Stimulated activated CD4-positive, alpha-beta T cell treated with anti-CD3 and anti-CD28 coated beads, Interleukin-12 subunit alpha, Interleukin-12 subunit beta, amount 100 ng/mL, for 4 hours (primary cell): Measurements from ENCODE around the gene PAAF1.

Experiments
- DNase-seq: peaks from one replicate; pipeline ENCODE4 v3.0.0-alpha.2; 2020

PAAF1 gene

DNA sequence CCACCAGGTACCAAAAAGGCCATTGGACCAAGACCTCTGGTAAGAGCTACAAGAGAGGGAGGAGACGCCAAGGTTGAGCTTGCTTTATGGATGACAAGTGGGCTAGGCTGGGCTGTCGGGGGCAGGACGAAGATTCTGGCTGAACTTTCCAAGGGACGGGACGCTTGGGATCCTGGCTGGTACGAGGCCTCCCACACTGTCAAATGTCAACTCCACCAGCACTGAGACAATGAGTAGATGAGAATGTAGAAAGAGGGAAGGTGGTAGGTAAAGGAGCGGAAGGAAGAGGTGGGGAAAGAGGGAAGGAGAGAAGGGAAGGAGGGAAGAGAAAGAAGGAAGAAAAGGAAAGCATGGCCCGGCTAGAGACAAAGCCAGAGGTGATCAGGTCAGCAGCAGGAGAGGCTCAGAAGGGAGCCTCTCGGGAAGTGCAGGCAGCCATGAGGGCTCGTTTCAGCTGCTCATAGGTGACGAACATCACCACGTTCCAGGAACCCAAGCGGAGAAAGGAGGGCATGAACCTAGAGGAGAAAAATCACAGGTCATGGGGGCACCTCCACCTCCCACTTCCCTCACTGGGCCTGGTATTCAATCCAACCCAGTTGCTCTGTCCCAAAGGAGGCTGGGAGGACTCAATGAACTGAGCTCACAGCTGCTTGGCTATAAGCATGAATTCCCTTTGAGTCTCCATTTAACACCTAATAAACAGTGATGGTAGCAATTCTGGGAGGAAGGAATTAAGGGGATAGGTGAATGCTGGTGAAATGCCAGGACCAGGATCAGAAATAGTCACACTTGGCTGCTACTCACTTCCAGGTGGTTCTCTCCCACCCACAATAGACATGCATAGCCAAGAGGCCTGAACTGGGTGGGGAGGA lies 98.0 kb downstream of the PAAF1 start:
- DNase-seq: no peak

DNA sequence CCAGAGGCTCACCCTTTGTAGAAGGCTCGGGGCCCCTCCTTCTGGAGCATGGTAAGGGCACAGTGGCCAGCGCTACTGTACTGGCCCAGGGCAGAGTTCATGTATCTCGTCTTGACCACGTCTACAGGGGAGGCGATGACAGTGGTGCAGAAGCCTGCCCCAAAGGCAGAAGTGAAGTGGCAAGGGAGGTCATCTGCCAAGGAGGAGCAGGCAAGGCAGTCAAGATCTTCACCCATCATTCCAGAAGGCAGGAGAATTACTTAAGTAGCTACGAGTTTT lies 98.6 kb downstream of the PAAF1 start:
- no peak for DNase-seq

DNA sequence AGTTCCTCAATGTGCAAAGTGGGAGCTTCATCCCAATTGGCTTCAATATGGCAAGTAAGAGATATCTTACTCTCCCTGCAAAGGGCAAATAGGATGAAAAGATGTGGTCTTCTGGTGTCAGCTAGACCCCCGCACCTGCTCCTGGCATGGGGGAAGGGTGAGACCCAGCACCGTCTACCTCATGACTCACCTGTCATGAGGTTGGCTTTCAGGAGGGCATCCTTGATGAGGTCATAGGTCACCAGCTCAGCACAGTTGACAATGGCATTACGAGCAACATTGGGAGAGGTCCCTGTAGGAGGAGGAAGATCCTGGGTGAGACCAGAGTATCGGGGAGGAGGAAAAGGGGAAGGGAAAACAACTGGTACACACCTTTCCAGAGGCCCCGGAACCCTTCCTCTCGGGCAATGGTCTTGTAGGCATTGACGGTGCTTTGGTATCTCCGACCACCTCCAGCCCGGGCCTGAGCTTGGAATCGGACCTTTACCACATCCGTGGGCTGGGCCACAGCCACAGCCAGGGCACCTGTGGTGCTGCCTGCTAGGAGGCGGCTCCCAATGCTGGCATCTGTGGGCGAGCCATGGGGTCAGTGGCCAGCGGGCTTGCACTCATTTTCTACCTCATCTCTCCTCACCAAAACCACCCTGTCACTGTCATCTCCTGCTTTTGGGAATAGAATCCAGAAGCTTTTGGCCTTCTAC lies 99.8 kb downstream of the PAAF1 start:
- no peak for DNase-seq

DNA sequence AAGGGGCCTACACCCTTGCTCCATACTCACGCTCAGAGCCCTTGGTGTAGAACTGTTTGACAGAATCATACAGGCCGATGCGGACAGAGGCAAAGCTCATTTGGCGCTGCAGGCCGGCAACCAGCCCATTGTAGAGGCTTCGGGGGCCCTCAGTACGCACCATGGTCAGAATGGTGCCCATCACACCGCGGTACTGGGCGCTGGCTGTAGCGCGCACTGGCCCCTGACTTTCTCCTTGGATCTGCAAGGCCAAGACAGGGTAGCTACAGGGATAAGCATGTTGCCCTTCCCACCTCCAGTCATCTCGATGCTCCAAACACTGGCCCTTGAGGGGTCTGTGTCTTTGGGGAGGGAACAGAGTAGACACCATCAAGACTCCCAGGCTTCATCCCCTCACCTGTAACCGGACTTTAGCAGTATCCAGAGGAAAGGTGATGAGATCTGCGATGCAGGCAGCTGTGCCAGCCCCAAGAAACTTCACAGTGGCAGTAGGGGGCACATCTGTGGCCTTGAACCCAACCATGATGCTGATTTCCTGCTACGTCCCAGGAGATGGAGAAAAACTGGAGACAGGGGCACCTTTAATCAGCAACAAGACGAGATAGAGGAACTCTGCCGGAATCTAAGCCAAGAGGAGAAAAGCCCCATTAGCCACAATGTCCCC lies 101.2 kb downstream of the PAAF1 start:
- DNase-seq: no peak

DNA sequence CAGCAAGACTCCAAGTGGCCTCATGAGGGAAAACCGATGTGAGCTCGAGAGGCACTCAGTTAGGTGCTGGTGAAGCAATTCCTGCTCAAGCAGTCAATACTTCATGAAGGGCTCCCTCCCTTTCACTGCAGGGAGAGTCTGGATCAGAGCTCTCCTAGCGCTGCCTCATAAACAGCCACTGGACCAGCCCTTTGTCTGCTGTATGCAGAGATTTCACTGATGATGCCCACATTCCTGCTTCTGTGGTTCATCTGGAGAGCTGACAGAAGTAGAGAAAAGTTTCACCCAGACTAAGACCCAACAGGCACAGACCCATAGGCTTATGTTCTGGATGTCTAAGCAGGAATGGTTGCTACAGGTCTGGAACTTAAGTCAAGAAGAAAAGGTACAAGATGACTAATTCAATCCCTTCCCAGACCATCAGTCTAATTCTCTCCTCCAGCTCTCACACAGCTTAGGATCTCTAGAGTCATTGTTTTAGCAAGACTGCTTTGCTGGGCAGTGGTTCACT lies 101.8 kb downstream of the PAAF1 start:
- DNase-seq: no peak

DNA sequence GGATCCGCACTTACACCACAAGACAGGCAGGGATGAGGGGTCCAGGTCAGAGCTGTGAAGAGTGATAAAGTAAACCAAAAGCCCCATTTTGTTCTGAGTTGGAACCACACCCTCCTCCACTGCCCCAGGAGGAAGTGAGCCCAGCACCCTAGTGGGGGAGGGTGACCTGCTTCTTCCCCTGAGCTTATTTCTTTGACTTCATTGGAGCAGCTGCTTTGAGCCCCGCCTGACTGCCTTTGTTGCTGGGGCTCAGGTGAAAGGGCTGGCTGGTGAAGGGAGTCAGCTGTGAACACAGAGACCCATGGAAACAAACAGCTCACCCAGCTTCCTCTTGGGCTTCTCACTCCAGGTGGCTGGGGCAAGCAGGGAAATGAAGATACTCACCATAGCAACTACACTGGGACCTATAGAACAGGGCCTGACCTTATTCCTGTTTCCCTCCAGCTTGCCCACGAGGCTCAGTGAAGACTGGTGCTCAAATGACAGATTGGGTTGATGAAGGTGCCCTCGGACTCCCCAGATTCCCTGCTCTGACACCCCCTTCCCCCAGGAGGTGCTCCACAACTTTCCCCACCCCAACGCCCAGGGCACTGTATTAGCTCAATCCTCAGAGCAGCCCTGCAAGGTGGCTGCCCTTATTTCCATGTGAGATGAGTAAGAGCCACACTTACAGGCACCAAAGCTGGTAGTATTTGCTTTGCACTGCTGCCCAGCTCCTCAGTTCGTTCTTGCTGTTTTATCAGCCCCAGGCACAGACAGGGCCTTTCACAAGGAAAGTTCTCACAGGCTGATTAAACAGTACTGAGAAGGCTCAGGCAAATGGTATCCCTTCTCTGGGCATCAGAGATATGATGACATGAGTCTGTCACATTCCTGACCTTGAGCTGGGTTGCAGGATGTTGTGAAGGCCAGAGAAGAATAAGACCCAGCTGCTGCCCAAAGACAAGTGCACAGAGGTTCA lies 103.5 kb downstream of the PAAF1 start:
- DNase-seq: peak; percentile 47
